GM13977 (cell line): ENCODE data around the gene MPP1.
"Not testable (repeated sequence)": the region's sequence is repeated elsewhere in the genome, so short reads cannot be mapped to it uniquely, and the experiment has no call there.

ENCODE experiments used
- DNase-seq: peaks from one replicate; pipeline ENCODE4 v3.0.0; 2012; ENCODE audit warnings: low spot score
- CTCF ChIP-seq: IDR thresholded peaks from 2 replicates; pipeline ENCODE4 v1.5.1; 2012; ENCODE audit warnings: mild to moderate bottlenecking, control low read depth; ENCODE audit not compliant: insufficient read depth; ENCODE audit errors: extremely low read depth, missing control alignments
- in situ Hi-C: fragments of 300-500 bp; cut with MboI; formaldehyde crosslinking; loops from one replicate; pipeline ENCODE4 v1.12.0; 2022; ENCODE audit warnings: low sequenced_read_pairs, low pct_unique_long_range_greater_than_20kb, mixed read lengths, inconsistent platforms; ENCODE audit not compliant: unreplicated experiment

The MPP1 gene

GRCh38 chrX:154821523-154821922 lies 16.2 kb upstream of the MPP1 start:
- no peak for DNase-seq
- in situ Hi-C loops, result no loop called here
- TF ChIP-seq CTCF, result no peak

- in situ Hi-C loops, result no loop called here
- no peak for DNase-seq
- no peak for TF ChIP-seq CTCF
Observed at GRCh38 chrX:154819771-154820341, 14.6 kb upstream of the MPP1 start.

GRCh38 chrX:154818916-154819770 lies 13.9 kb upstream of the MPP1 start:
- no peak for TF ChIP-seq CTCF
- DNase-seq, result no peak
- in situ Hi-C loops, result no loop called here

- in situ Hi-C loops, DNase-seq: not testable (repeated sequence)
Observed at GRCh38 chrX:154817048-154817618, 11.8 kb upstream of the MPP1 start.

GRCh38 chrX:154816326-154816898 lies 11.1 kb upstream of the MPP1 start:
- DNase-seq, in situ Hi-C loops: not testable (repeated sequence)

DNA sequence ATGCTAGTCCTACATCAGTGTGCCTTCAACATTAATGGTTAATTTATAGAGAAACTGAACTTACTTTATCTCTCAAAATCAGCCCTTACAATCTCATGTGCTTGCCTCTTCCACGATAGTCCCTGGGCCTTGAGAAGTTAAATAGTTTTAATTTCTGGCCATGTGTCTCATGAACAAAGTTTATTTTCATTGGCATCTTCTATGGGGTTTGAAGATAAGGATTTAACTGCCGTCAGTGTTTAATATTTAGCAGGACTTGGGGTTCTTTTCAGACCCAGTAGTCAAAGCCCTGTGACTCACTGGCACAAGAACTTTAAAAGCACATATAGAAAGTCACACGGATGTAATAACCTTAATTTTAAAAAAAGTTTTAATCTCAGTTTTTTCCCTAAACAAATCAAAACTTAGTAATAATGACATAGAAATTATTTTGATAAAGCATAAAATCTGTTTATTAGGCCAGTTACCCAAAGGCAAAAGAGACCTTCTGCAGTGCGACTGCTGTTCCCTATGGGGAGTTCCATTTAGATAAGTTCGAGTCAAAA lies 10.1 kb upstream of the MPP1 start:
- DNase-seq, result no peak
- TF ChIP-seq CTCF, result no peak
- in situ Hi-C loops, result no loop called here

GRCh38 chrX:154813801-154814200 lies 8.5 kb upstream of the MPP1 start:
- in situ Hi-C loops, result no loop called here
- no peak for TF ChIP-seq CTCF
- no peak for DNase-seq
